Heart left ventricle (tissue), 16 donors: ENCODE results near the gene MYLK4. TPM values are rescaled to one million over a fixed set of nuclear protein-coding genes. Genes with fewer than 3 reads are reported as not detected.

Experiments used
- ATAC-seq, 4 donors: fragments of 200-7000 bp; cut with Tn5 transposase; one replicate each; pipeline ENCODE4 v1.9.1; 2020 to 2022; ENCODE audit warnings: moderate library complexity in 4 of 4, mild to moderate bottlenecking in 3 of 4, moderate number of reproducible peaks in 1 of 4
- DNase-seq, 5 donors: peaks; one replicate each; pipeline ENCODE4 v3.0.0-alpha.2; 2020
- H3K27ac ChIP-seq, 12 donors: fragments of 200-600 bp; sonication (generic) in 4 of 12; one replicate each; pipeline versions ENCODE4 v1.5.0 to v1.8.0; 2016 to 2022; ENCODE audit warnings: mild to moderate bottlenecking in 2 of 12
- H3K27me3 ChIP-seq, 9 donors: fragments of 200-600 bp; sonication (generic) in 2 of 9; one replicate each; pipeline versions ENCODE4 v1.5.1 to v1.8.0; 2016 to 2022; ENCODE audit warnings: mild to moderate bottlenecking in 3 of 9
- H3K36me3 ChIP-seq, 9 donors: fragments of 200-600 bp; sonication (generic) in 2 of 9; one replicate each; pipeline versions ENCODE4 v1.5.0 to v1.8.0; 2018 to 2022; ENCODE audit warnings: mild to moderate bottlenecking in 2 of 9
- H3K4me1 ChIP-seq, 12 donors: fragments of 200-600 bp; sonication (generic) in 4 of 12; one replicate each; pipeline versions ENCODE4 v1.5.0 to v1.8.0; 2016 to 2022; ENCODE audit warnings: mild to moderate bottlenecking in 3 of 12
- H3K4me3 ChIP-seq, 12 donors: fragments of 200-600 bp; sonication (generic) in 4 of 12; one replicate each; pipeline versions ENCODE4 v1.5.0 to v1.8.0; 2017 to 2022; ENCODE audit warnings: mild to moderate bottlenecking in 9 of 12, moderate library complexity in 4 of 12
- H3K9me3 ChIP-seq, 12 donors: fragments of 200-600 bp; sonication (generic) in 4 of 12; one replicate each; pipeline versions ENCODE4 v1.5.0 to v1.8.0; 2016 to 2022; ENCODE audit warnings: mild to moderate bottlenecking in 1 of 12
- CTCF ChIP-seq, 12 donors: fragments of 200-600 bp; sonication (generic) in 4 of 12; IDR thresholded peaks; one replicate each; pipeline versions ENCODE4 v1.5.0 to v1.8.0; 2018 to 2022; ENCODE audit warnings: antibody characterized with exemption in 12 of 12, mild to moderate bottlenecking in 5 of 12
- POLR2A ChIP-seq, 2 donors: fragments of 450-650 bp; IDR thresholded peaks; one replicate each; pipeline ENCODE4 v1.6.1; 2017; ENCODE audit warnings: antibody characterized with exemption in 2 of 2, mild to moderate bottlenecking in 2 of 2, moderate library complexity in 2 of 2
- WGBS, 4 donors: extraction: QIAGEN DNeasy Blood & Tissue Kit in 2 of 4; methylation state at CpG; one replicate each; pipeline versions ENCODE4 v1.1.5 to v1.1.7; 2013 to 2018; 5-methylcytosine and 5-hydroxymethylcytosine counted together
- intact Hi-C, 10 donors: fragments of 100-400 bp; cut with DNase I; formaldehyde crosslinking; loops; one replicate each; pipeline versions ENCODE4 v1.11.1 to v1.14.2; 2022
- polyA plus RNA-seq, 2 donors: library from polyadenylated mRNA; stranded (reverse); fragments of 200-250 nt; gene quantifications; one replicate each; pipeline ENCODE4 v1.2.3, GENCODE V29; 2013
- total RNA-seq, 9 donors: library from RNA; depleted of rRNA in 2 of 9; stranded (reverse); fragments of >200 nt in 2 of 9; fragmentation: NEBNext Ultra II Directional in 3 of 9; extraction: Animal tissue kit (Norgen Biotek cat#: 25700) in 3 of 9; gene quantifications; one replicate each; pipeline versions ENCODE4 v1.1.0 to v1.2.4, GENCODE V29; 2016 to 2023
- donor health status: ischemic (EF 13 %, LVEDD 7.1; RV severe dilation, severe dysfunction).
- donor health status: healthy with polysubstance abuse.
- donor health status: DM: no; HTN: yes; CAD: no.
- donor health status: DM: no; HTN: no; CAD: no.
- donor health status: ischemic (EF 25% LVEDD 6.9; RV normal size, moderate dysfunction).
- donor health status: ischemic (EF 25% LVEDD 5.7; RV mildly dilated, moderate dysfunction).
- donor health status: healthy.
- donor health status: DM: yes; HTN: yes; CAD: no.
- donor health status: ischemic (EF 35%, LVEDD 5.7; RV mildly dilated, moderate dysfunction).
- donor health status: nonischemic (EF 11% LVEDD 7.7; RV severe dilation, severe dysfunction).
- donor health status: DM: yes; HTN: yes; CAD: no.
- donor health status: PGD.
- donor health status: ischemic (EF 29% LVEDD 5.4; RV normal size, mild dysfunction).
- donor health status: nonischemic (EF 23%, LVEDD 6.1; RV moderate dilation, normal function).

The MYLK4 gene
- total and polyA plus RNA-seq, 11 donors = 0.14 to 1.6 (median 0.52) TPM

GRCh38 chr6:2790588-2791449 lies 40.1 kb upstream of the MYLK4 start:
- TF ChIP-seq CTCF (IDR thresholded peaks at IDR 0.05) = peak; percentile 62 to 89 (median 72)
- TF ChIP-seq POLR2A (IDR thresholded peaks at IDR 0.05) = no peak
- Histone ChIP-seq H3K9me3 (no peaks in the 10 kb centered on the region), H3K27me3 (no peaks in the 10 kb centered on the region), H3K36me3 (peaks cover 0 to 15% (median 10%) of the 10 kb centered on the region in 9 donors), H3K4me1 (peaks cover 0 to 55% (median 25%) of the 10 kb centered on the region in 12 donors), H3K4me3 (peak overlapping the region in 2 of 12 donors; percentile 5 to 8), H3K27ac (peak overlapping the region; percentile 35 to 88 (median 68))
- DNase-seq (peak in 4 of 5 donors; percentile 68 to 78 (median 72)), ATAC-seq (peak; percentile 82 to 91 (median 86))
- WGBS, 4 donors = 41 to 46% (median 44%) methylated on average over 11 of the region's 11 CpGs
- intact Hi-C loops = loop anchor here (1.0 to 5.0 kb wide), 7 partner anchors 50 to 196 kb away; partner anchors contain the start of gene SERPINB1 (in 7 of the 10)

GRCh38 chr6:2786269-2786668 lies 35.5 kb upstream of the MYLK4 start:
- 62 to 65% (median 64%) methylated on average over 4 of the region's 4 CpGs for WGBS, 4 donors
- no peaks in the 10 kb centered on the region for H3K27me3 ChIP-seq
- no peaks in the 10 kb centered on the region for H3K9me3 ChIP-seq
- intact Hi-C loops = loop anchor here in 2 of 10 donors (10.0 kb wide), 1 partner anchor 129 kb away; no protein-coding TSS in a partner anchor
- peaks cover 0 to 60% (median 50%) of the 10 kb centered on the region in 9 donors for H3K36me3 ChIP-seq
- ATAC-seq = peak in 2 of 4 donors; percentile 41 to 52
- no peak overlapping the region for H3K4me3 ChIP-seq
- H3K27ac ChIP-seq = no peak overlapping the region
- H3K4me1 ChIP-seq = peaks cover 0 to 31% (median 14%) of the 10 kb centered on the region in 12 donors
- no peak for DNase-seq
- TF ChIP-seq CTCF (IDR thresholded peaks at IDR 0.05) = no peak
- no peak for TF ChIP-seq POLR2A (IDR thresholded peaks at IDR 0.05)

GRCh38 chr6:2784930-2785329 lies 34.2 kb upstream of the MYLK4 start:
- no peak overlapping the region for H3K4me3 ChIP-seq
- no peaks in the 10 kb centered on the region for H3K27me3 ChIP-seq
- H3K36me3 ChIP-seq = peaks cover 0 to 73% (median 64%) of the 10 kb centered on the region in 9 donors
- H3K27ac ChIP-seq = no peak overlapping the region
- 87 to 90% (median 89%) methylated on average over 7 of the region's 7 CpGs for WGBS, 4 donors
- H3K9me3 ChIP-seq = no peaks in the 10 kb centered on the region
- H3K4me1 ChIP-seq = peaks cover 0 to 29% (median 4%) of the 10 kb centered on the region in 12 donors
- DNase-seq = no peak
- TF ChIP-seq POLR2A (IDR thresholded peaks at IDR 0.05) = no peak
- no peak for TF ChIP-seq CTCF (IDR thresholded peaks at IDR 0.05)
- peak in 1 of 4 donors; percentile 6 for ATAC-seq
- intact Hi-C loops = loop anchor here in 2 of 10 donors (10.0 kb wide), 1 partner anchor 130 kb away; no protein-coding TSS in a partner anchor

GRCh38 chr6:2784061-2784460 lies 33.3 kb upstream of the MYLK4 start:
- Histone ChIP-seq H3K27me3 (no peaks in the 10 kb centered on the region), H3K27ac (no peak overlapping the region), H3K36me3 (peaks cover 0 to 82% (median 72%) of the 10 kb centered on the region in 9 donors), H3K4me3 (no peak overlapping the region), H3K9me3 (no peaks in the 10 kb centered on the region), H3K4me1 (peaks cover 0 to 34% (median 4%) of the 10 kb centered on the region in 12 donors)
- TF ChIP-seq POLR2A (IDR thresholded peaks at IDR 0.05) (no peak), CTCF (IDR thresholded peaks at IDR 0.05) (no peak)
- no peak for ATAC-seq
- DNase-seq = no peak
- intact Hi-C loops = loop anchor here in 2 of 10 donors (10.0 kb wide), 1 partner anchor 131 kb away; no protein-coding TSS in a partner anchor
- 70 to 82% (median 79%) methylated on average over 5 of the region's 5 CpGs for WGBS, 4 donors
